H9 (cell line): ENCODE data around the gene WFDC12. TPM values are rescaled to one million over a fixed set of nuclear protein-coding genes. Genes with fewer than 3 reads are reported as not detected.

Experiments
- DNase-seq: peaks from one replicate; pipeline ENCODE4 v3.0.0-alpha.2; 2017
- H2AFZ ChIP-seq: one replicate; pipeline ENCODE4 v1.6.1; 2013; ENCODE audit warnings: mild to moderate bottlenecking, low read length, control low read depth, moderate library complexity
- H2AK5ac ChIP-seq: 2 replicates; pipeline ENCODE4 v1.6.1; 2013; ENCODE audit warnings: low read length, control low read depth, mixed read lengths; ENCODE audit not compliant: insufficient read length
- H2BK120ac ChIP-seq: one replicate; pipeline ENCODE4 v1.6.1; 2013; ENCODE audit warnings: low read depth, mild to moderate bottlenecking, low read length, control low read depth, inconsistent platforms; ENCODE audit not compliant: poor library complexity, severe bottlenecking
- H2BK12ac ChIP-seq: 2 replicates; pipeline ENCODE4 v1.6.1; 2013; ENCODE audit warnings: low read length, control low read depth, mixed read lengths, low read depth; ENCODE audit not compliant: insufficient read length
- H2BK15ac ChIP-seq: 2 replicates; pipeline ENCODE4 v1.6.1; 2013; ENCODE audit warnings: low read depth, low read length, control low read depth
- H2BK20ac ChIP-seq: one replicate; pipeline ENCODE4 v1.6.1; 2013; ENCODE audit warnings: low read depth, mild to moderate bottlenecking, low read length, control low read depth, inconsistent platforms; ENCODE audit not compliant: poor library complexity, severe bottlenecking
- H2BK5ac ChIP-seq: 2 replicates; pipeline ENCODE4 v1.6.1; 2013; ENCODE audit warnings: low read length, control low read depth, mixed read lengths; ENCODE audit not compliant: insufficient read length
- H3K14ac ChIP-seq: 2 replicates; pipeline ENCODE4 v1.6.1; 2013; ENCODE audit warnings: low read length, control low read depth; ENCODE audit not compliant: insufficient read depth
- H3K18ac ChIP-seq: 2 replicates; pipeline ENCODE4 v1.6.1; 2013; ENCODE audit warnings: low read depth, mild to moderate bottlenecking, mixed read lengths, low read length, control low read depth; ENCODE audit not compliant: insufficient read length
- H3K23ac ChIP-seq: 2 replicates; pipeline ENCODE4 v1.6.1; 2013; ENCODE audit warnings: low read length, control low read depth, mixed read lengths, low read depth; ENCODE audit not compliant: insufficient read length
- H3K23me2 ChIP-seq: 2 replicates; pipeline ENCODE4 v1.6.1; 2013; ENCODE audit warnings: low read depth, mild to moderate bottlenecking, mixed read lengths, low read length, control low read depth; ENCODE audit not compliant: insufficient read length, poor library complexity, severe bottlenecking
- H3K27ac ChIP-seq: 2 replicates; pipeline ENCODE4 v1.5.1; 2013; ENCODE audit warnings: low read length, control low read depth, mixed read lengths, low read depth; ENCODE audit not compliant: insufficient read length
- H3K27me3 ChIP-seq: 2 replicates; pipeline ENCODE4 v1.6.1; 2013; ENCODE audit warnings: low read length, control low read depth, inconsistent platforms; ENCODE audit not compliant: insufficient read depth
- H3K4ac ChIP-seq: 2 replicates; pipeline ENCODE4 v1.6.1; 2013; ENCODE audit warnings: low read depth, mild to moderate bottlenecking, control low read depth, inconsistent platforms, low read length, moderate library complexity
- H3K4me1 ChIP-seq: 2 replicates; pipeline ENCODE4 v1.6.1; 2013; ENCODE audit warnings: low read length, control low read depth, inconsistent platforms; ENCODE audit not compliant: insufficient read depth
- H3K4me2 ChIP-seq: 2 replicates; pipeline ENCODE4 v1.6.1; 2013; ENCODE audit warnings: low read length, control low read depth, mixed read lengths; ENCODE audit not compliant: insufficient read length, insufficient read depth
- H3K56ac ChIP-seq: 2 replicates; pipeline ENCODE4 v1.6.1; 2013; ENCODE audit warnings: low read depth, mild to moderate bottlenecking, mixed read lengths, low read length, control low read depth; ENCODE audit not compliant: insufficient read length
- H3K79me1 ChIP-seq: 2 replicates; pipeline ENCODE4 v1.6.1; 2013; ENCODE audit warnings: low read depth, mild to moderate bottlenecking, moderate library complexity, low read length, control low read depth, inconsistent platforms; ENCODE audit not compliant: insufficient read depth, poor library complexity, severe bottlenecking
- H3K79me2 ChIP-seq: 2 replicates; pipeline ENCODE4 v1.6.1; 2013; ENCODE audit warnings: low read length, control low read depth, inconsistent platforms; ENCODE audit not compliant: insufficient read depth
- H3K9ac ChIP-seq: 2 replicates; pipeline ENCODE4 v1.6.1; 2013; ENCODE audit warnings: low read length, control low read depth, mixed read lengths; ENCODE audit not compliant: insufficient read length; ENCODE audit errors: extremely low read depth
- H3K9me3 ChIP-seq: one replicate; pipeline ENCODE4 v1.6.1; 2013; ENCODE audit warnings: low read depth, low read length, inconsistent platforms; ENCODE audit not compliant: control insufficient read depth
- H3T11ph ChIP-seq: one replicate; pipeline ENCODE4 v1.6.1; 2013; ENCODE audit warnings: mild to moderate bottlenecking, low read length, control low read depth, inconsistent platforms
- H4K20me1 ChIP-seq: one replicate; pipeline ENCODE4 v1.6.1; 2013; ENCODE audit not compliant: control insufficient read depth, insufficient read length, insufficient read depth
- H4K5ac ChIP-seq: 2 replicates; pipeline ENCODE4 v1.6.1; 2013; ENCODE audit warnings: low read depth, mild to moderate bottlenecking, mixed read lengths, low read length, control low read depth; ENCODE audit not compliant: insufficient read length
- H4K8ac ChIP-seq: replicated peaks from 2 replicates; pipeline ENCODE4 v1.6.1; 2013; ENCODE audit warnings: low read length, control low read depth, mixed read lengths, low read depth; ENCODE audit not compliant: insufficient read length
- H4K91ac ChIP-seq: 2 replicates; pipeline ENCODE4 v1.6.1; 2013; ENCODE audit warnings: low read depth, mild to moderate bottlenecking, moderate library complexity, mixed read lengths, low read length, control low read depth; ENCODE audit not compliant: insufficient read length
- H3K27ac Mint-ChIP-seq, 3 experiments: 2 replicates in 2 of 3; 3 replicates in 1 of 3; pipeline ENCODE4 v1.8.0; 2020 to 2021; ENCODE audit warnings: mixed read lengths in 3 of 3, mild to moderate bottlenecking in 1 of 3, moderate library complexity in 1 of 3
- H3K27me3 Mint-ChIP-seq: 2 replicates; pipeline ENCODE4 v1.8.0; 2021; ENCODE audit warnings: low read depth, mild to moderate bottlenecking, moderate library complexity, mixed read lengths
- H3K36me3 Mint-ChIP-seq, 3 experiments: 2 replicates in 2 of 3; 3 replicates in 1 of 3; pipeline ENCODE4 v1.8.0; 2020 to 2021; ENCODE audit warnings: low read depth in 3 of 3, mixed read lengths in 3 of 3; ENCODE audit not compliant: insufficient read depth in 1 of 3
- H3K4me1 Mint-ChIP-seq, 2 experiments: 2 replicates each; pipeline ENCODE4 v1.8.0; 2020; ENCODE audit warnings: mixed read lengths in 2 of 2
- H3K4me3 Mint-ChIP-seq, 2 experiments: 2 replicates in 1 of 2; 3 replicates in 1 of 2; pipeline ENCODE4 v1.8.0; 2020 to 2021; ENCODE audit warnings: mild to moderate bottlenecking in 2 of 2, mixed read lengths in 2 of 2, moderate library complexity in 1 of 2
- H3K9me3 Mint-ChIP-seq, 2 experiments: 2 replicates in 1 of 2; 3 replicates in 1 of 2; pipeline ENCODE4 v1.8.0; 2020; ENCODE audit warnings: mild to moderate bottlenecking in 2 of 2, mixed read lengths in 2 of 2, moderate library complexity in 1 of 2
- WGBS: extraction: QIAGEN DNeasy Blood & Tissue Kit; methylation state at CpG from one replicate; pipeline ENCODE4 v1.1.7; 2013; ENCODE audit warnings: missing lambda C conversion rate, low lambda C conversion rate, mixed read lengths; ENCODE audit not compliant: insufficient read length; ENCODE audit errors: extremely low coverage; 5-methylcytosine and 5-hydroxymethylcytosine counted together
- total RNA-seq: library from RNA; stranded (reverse); gene quantifications from 2 replicates; pipeline ENCODE4 v1.2.1, GENCODE V29; 2021
- TF ChIP-seq, protein P1 (sequence below): fragments of 200-600 bp; sonication (generic); conservative IDR thresholded peaks from 3 replicates; pipeline ENCODE4 v1.8.0; 2021; ENCODE audit warnings: antibody characterized with exemption, mild to moderate bottlenecking

The WFDC12 gene
- total RNA-seq, 1 experiment from 2014 or later: not detected

DNA sequence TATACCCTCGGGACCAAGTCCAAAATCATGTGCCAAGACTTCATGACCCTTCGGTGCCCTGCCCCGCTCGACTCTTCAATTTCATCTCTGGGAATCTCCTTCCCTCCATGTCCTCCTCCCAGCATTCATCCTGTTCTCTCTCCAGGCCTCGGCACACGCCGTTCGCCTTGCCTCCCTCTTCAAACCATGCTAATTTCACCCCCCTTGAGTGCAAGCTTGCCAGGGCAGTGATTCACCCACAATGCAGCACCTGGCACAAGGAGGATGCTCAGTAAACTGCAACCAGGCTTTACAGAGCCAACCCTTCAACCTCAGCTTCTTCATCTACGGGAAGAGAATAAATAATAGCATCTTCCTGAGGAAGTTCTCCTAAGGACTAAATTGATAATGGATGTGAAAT lies 27.5 kb downstream of the WFDC12 start:
- H3K27me3 ChIP-seq: no peaks in the 10 kb centered on the region; the same call in 1 of the 2 replicates
- H3K36me3 Mint-ChIP-seq: peaks cover 2 to 4% (median 2%) of the 10 kb centered on the region in 3 experiments; a peak in 5 of 7 replicates
- H4K5ac ChIP-seq: no peak overlapping the region

More for the DNA sequence above, 27.5 kb downstream of the WFDC12 start:
- Histone ChIP-seq H4K8ac (no peak overlapping the region), H2AK5ac (no peak overlapping the region), H3K23me2 (no peaks in the 10 kb centered on the region), H4K20me1 (no peaks in the 10 kb centered on the region), H2AFZ (no peak overlapping the region), H3K79me1 (no peaks in the 10 kb centered on the region), H2BK12ac (no peak overlapping the region), H3K9me3 (no peaks in the 10 kb centered on the region), H3K4me1 (no peaks in the 10 kb centered on the region; the same call in 1 of the 2 replicates), H2BK20ac (no peak overlapping the region), H4K91ac (no peak overlapping the region), H3K23ac (no peak overlapping the region), H3K4me2 (no peak overlapping the region), H3K79me2 (no peaks in the 10 kb centered on the region), H3K27ac (no peak overlapping the region), H3T11ph (no peak overlapping the region), H2BK120ac (no peak overlapping the region), H2BK5ac (no peak overlapping the region), H3K18ac (no peak overlapping the region), H3K9ac (no peak overlapping the region), H3K14ac (no peak overlapping the region), H3K56ac (no peak overlapping the region), H3K4ac (no peak overlapping the region), H2BK15ac (no peak overlapping the region)
- no CpG with 5 or more reads among the region's 9 CpGs for WGBS
- peaks cover 11% of the 10 kb centered on the region in 2 experiments for H3K4me1 Mint-ChIP-seq
- peaks cover 0 to 4% of the 10 kb centered on the region in 2 experiments; a peak in 2 of 5 replicates for H3K9me3 Mint-ChIP-seq
- no peak overlapping the region for H3K4me3 Mint-ChIP-seq
- H3K27me3 Mint-ChIP-seq: peaks cover 48% of the 10 kb centered on the region
- TF ChIP-seq, protein P1, sequence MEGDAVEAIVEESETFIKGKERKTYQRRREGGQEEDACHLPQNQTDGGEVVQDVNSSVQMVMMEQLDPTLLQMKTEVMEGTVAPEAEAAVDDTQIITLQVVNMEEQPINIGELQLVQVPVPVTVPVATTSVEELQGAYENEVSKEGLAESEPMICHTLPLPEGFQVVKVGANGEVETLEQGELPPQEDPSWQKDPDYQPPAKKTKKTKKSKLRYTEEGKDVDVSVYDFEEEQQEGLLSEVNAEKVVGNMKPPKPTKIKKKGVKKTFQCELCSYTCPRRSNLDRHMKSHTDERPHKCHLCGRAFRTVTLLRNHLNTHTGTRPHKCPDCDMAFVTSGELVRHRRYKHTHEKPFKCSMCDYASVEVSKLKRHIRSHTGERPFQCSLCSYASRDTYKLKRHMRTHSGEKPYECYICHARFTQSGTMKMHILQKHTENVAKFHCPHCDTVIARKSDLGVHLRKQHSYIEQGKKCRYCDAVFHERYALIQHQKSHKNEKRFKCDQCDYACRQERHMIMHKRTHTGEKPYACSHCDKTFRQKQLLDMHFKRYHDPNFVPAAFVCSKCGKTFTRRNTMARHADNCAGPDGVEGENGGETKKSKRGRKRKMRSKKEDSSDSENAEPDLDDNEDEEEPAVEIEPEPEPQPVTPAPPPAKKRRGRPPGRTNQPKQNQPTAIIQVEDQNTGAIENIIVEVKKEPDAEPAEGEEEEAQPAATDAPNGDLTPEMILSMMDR: no peak
- DNase-seq: no peak
- H3K27ac Mint-ChIP-seq: no peak overlapping the region
